GM10266 (cell line): Measurements from ENCODE around the gene FAU.

Experiments
- DNase-seq: peaks from one replicate; pipeline ENCODE4 v3.0.0; 2012; ENCODE audit errors: extremely low spot score
- TF ChIP-seq, protein P1 (sequence below): IDR thresholded peaks from 2 replicates; pipeline ENCODE4 v1.5.1; 2012; ENCODE audit warnings: mild to moderate bottlenecking, low read depth; ENCODE audit not compliant: control insufficient read depth, insufficient read depth; ENCODE audit errors: missing control alignments

The FAU gene

DNA sequence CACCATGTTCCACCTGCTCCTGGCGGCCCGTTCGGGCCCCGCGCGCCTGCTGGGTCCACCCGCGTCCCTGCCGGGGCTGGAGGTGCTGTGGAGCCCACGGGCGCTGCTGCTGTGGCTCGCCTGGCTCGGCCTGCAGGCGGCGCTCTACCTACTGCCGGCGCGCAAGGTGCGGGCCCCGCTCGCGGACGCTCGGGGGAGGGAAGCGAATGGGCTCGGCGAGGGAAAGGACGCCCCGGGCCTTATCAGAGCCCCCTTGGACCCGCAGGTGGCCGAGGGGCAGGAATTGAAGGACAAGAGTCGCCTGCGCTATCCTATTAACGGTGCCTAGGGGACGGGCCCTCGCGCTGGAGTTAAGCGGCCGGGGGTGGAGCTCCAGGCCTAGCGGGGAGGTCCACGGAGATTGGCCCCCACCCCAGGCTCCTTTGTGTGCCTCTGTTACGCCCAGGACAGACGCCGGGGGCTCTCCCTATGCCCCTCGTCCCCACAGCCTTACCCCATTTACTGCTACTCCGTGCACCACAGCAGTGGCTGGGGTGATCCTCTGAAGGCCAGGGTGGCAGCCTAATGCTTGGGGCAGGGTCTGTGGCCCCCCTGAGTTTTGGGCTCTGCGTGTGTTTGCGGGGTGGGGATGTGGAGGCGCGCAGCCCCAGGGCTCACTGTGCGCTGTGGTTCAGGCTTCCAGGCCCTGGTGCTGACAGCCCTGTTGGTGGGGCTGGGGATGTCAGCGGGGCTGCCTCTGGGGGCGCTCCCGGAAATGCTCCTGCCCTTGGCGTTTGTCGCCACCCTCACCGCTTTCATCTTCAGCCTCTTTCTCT, 9.2 kb downstream of the FAU start:
- peak; percentile 83 for DNase-seq
- TF ChIP-seq, protein P1, sequence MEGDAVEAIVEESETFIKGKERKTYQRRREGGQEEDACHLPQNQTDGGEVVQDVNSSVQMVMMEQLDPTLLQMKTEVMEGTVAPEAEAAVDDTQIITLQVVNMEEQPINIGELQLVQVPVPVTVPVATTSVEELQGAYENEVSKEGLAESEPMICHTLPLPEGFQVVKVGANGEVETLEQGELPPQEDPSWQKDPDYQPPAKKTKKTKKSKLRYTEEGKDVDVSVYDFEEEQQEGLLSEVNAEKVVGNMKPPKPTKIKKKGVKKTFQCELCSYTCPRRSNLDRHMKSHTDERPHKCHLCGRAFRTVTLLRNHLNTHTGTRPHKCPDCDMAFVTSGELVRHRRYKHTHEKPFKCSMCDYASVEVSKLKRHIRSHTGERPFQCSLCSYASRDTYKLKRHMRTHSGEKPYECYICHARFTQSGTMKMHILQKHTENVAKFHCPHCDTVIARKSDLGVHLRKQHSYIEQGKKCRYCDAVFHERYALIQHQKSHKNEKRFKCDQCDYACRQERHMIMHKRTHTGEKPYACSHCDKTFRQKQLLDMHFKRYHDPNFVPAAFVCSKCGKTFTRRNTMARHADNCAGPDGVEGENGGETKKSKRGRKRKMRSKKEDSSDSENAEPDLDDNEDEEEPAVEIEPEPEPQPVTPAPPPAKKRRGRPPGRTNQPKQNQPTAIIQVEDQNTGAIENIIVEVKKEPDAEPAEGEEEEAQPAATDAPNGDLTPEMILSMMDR = peak; percentile 98

DNA sequence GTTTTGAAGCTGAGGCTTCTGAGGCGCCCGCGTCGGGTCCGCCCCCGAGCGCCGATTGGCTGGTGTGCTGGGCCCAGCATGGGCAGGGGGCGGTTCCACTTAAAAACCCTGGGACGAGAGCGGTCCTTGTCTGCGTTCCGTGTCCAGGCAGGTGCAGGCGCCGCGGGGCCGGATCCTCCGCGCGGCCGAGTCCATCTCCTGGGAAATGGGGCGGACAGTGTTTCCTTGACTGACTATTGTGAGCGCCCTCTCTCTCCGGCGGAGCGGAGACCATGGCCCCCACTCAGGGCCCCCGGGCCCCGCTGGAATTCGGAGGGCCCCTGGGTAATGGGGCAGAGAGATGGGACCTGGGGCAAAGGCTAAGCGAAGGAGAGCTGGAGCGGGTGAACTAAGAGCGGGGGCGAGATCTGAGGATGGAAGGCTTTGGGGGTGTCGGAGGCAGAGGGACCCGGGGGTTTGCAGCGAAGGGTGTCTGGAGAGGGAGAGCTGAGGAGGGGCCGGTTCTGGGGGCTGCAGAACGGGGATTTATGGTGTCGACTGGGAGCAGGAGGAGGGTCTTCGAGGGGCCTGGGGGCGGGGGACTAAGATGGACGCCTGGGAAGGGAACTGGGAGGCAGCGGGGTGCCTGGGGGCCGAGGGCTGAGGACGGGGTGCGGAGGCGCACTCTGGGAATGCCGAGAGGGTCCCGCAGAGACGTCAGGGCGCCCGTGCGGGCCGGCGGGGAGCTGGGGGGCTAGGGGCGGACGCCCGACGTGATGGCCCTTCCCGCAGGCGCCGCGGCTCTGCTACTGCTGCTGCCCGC, 10.0 kb downstream of the FAU start, which contains the start of gene TM7SF2:
Gene TM7SF2 (plus strand): TSS at position 129 of the 802 bp plus-strand sequence. CDS start 144 bp downstream, at position 273.
- peak; percentile 99 for DNase-seq
- TF ChIP-seq, protein P1 = no peak

DNA sequence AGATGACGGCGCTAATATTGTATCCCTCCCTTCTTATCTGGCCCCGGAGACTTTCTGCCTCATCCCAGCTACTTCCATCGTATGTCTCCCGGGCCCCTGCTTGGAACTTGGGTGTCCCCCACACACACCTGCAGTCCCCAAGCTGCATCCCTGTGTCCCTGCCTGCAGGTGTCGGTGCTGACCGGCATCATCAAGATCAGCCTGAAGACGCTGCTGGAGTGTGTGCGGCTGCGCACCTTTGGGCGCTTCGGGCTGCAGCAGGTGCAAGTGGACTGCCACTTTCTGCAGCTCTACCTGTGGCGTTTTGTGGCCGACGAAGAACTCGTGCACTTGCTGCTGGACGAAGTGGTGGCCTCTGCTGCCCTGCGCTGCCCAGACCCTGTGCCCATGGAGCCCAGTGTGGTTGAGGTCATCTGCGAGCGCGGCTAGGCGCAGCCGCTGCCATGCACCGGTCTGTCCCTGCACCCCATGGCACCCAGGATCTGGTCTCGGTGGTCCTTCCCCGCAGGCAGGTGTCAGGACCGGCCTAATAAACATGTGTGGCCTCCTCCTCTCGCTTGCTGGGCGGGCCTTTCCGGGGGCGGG, 10.7 kb downstream of the FAU start:
- no peak for DNase-seq
- TF ChIP-seq, protein P1 = no peak

DNA sequence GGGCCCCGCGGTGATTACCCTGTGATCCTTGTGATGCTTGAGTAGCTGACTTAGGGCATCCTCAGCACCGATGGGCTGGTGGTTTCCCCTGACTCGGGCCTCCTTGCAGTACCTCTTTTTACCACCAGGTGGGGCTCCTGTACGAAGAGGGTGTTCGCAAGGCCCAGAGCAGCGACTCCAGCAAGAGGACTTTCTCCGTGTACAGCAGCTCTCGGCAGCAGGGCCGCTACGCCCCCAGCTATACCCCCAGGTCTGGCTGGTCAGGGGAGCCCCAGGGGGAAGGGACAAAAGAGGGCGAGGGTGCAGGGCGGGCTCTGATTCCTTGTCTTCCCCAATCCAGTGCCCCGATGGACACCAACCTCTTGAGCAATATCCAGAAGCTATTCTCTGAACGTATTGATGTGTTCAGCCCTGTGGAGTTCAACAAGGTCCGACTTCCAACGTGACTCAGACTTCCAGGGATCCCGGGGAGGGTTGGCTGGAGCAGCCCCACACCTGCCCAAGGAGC, 11.5 kb downstream of the FAU start:
- peak; percentile 95 for DNase-seq
- TF ChIP-seq, protein P1 = peak; percentile 96

DNA sequence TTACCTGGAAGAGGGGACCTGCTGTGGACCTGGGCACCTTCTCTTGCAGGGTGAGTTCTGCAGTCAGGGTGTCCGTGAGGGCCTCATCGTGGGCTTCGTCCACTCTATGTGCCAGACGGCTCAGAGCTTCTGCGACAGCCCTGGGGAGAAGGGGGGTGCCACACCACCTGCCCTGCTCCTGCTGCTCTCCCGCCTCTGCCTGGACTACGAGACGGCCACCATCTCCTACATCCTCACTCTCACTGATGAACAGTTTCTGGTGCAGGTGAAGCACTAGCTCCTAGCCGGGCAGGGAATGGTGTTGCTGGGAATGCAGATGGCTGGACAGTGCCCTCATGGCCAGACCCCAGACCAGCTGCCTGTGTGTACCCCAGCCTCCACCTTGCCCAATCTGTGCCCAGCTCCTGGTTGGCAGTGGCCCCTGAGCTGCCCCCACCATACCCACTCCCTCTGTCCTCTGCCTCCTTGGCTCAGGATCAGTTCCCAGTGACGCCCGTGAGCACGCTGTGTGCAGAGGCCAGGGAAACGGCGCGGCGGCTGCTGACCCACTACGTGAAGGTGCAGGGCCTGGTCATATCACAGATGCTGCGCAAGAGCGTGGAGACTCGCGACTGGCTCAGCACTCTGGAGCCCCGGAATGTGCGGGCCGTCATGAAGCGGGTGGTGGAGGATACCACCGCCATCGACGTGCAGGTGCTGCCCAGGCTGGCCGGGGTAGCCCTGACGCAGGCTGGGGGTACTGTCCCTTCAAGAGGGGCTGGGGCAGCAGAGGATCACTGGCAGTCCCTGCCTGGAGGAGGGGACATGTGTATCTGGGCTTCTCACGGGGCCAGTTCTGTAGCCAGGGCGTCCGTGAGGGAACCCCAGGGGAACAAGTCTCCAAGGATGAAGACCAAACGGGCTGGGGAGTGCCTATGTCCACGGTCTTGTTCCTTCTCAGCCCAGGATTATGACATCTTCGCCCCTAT, 12.4 kb downstream of the FAU start:
- DNase-seq = no peak

More for the DNA sequence above, 12.4 kb downstream of the FAU start:
- TF ChIP-seq, protein P1 = no peak
